Measurements from ENCODE around the gene FOXF1.
A peak's percentile ranks its signal among the peaks of the same experiment; 100 is the strongest.

FOXF1 gene

GRCh38 chr16:86542756-86543750, 32.7 kb downstream of the FOXF1 start:
- FAIRE-seq: no peak
- no peak for TF ChIP-seq POLR2A (IDR thresholded peaks at IDR 0.05; ENCODE audit: low read depth, low read length)
- no peak for TF ChIP-seq TAF1 (IDR thresholded peaks at IDR 0.05; ENCODE audit: borderline replicate concordance, low read depth, low read length)
- no peak for TF ChIP-seq POLR2AphosphoS5 (IDR thresholded peaks at IDR 0.05; ENCODE audit: low read depth, low read length)
- no peak for DNase-seq (ENCODE audit: insufficient read length)

DNA sequence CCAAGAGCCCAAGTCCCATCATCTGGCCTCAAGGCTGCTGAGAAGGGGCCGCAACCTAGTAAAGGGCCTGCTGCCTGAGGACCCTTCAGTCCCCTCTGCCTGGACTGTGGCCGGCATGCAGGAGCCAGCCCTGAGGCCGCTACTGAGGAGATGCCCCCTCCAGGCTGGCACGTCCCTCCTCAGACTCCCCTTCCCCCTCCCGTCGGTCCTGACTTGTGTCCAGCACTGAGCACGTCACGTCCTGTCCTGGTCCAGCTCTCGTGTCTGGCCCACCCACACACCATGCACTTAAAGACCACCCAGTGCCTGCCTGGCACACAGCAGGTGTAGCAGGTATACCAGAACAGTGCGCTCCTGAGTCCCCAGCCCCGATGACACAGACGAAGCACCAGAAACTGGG, 35.2 kb downstream of the FOXF1 start:
- FAIRE-seq (no peak), DNase-seq (ENCODE audit: insufficient read length) (no peak)
- no peak for TF ChIP-seq TAF1 (IDR thresholded peaks at IDR 0.05; ENCODE audit: borderline replicate concordance, low read depth, low read length)
- TF ChIP-seq POLR2AphosphoS5 (IDR thresholded peaks at IDR 0.05; ENCODE audit: low read depth, low read length): no peak

DNA sequence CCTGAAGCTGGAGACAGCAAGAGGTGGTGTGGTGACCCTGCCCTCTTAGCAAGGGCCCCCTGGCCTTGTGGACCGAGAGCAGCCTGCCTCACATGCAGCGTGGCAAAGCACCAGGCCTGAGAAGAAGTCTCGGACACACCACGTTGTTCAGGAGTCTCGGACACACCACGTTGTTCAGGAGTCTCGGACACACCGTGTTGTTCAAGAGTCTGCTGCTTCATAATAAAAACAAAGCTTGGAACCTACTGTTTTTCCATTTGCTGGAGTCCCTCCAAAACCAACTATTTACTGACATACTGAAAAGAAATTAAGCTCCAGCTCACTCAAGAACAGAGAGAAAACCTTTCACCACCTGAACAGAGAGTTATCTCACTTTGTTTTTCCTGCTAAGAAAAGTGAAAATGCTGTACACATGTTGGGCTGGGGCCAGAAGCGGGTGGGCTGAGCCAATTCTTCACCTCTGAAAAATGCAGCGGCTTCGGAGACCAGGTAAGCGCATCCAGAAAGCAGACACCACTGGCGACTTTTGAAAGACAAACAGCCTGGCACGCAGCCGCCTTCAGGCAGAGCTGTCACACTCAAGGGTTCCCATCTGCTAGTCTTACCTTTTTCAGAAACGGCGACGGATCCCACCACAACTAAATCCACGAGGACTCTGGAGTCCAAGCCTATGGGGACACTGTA, 35.8 kb downstream of the FOXF1 start:
- no peak for TF ChIP-seq POLR2A (IDR thresholded peaks at IDR 0.05; ENCODE audit: low read depth, low read length)
- TF ChIP-seq TAF1 (IDR thresholded peaks at IDR 0.05; ENCODE audit: borderline replicate concordance, low read depth, low read length): no peak
- no peak for TF ChIP-seq POLR2AphosphoS5 (IDR thresholded peaks at IDR 0.05; ENCODE audit: low read depth, low read length)
- DNase-seq (ENCODE audit: insufficient read length) (no peak), FAIRE-seq (no peak)

- FAIRE-seq (no peak), DNase-seq (ENCODE audit: insufficient read length) (no peak)
- TF ChIP-seq POLR2A (IDR thresholded peaks at IDR 0.05; ENCODE audit: low read depth, low read length): no peak
- TF ChIP-seq POLR2AphosphoS5 (IDR thresholded peaks at IDR 0.05; ENCODE audit: low read depth, low read length): no peak
- no peak for TF ChIP-seq TAF1 (IDR thresholded peaks at IDR 0.05; ENCODE audit: borderline replicate concordance, low read depth, low read length)
Observed at GRCh38 chr16:86546638-86547013, 36.3 kb downstream of the FOXF1 start.

DNA sequence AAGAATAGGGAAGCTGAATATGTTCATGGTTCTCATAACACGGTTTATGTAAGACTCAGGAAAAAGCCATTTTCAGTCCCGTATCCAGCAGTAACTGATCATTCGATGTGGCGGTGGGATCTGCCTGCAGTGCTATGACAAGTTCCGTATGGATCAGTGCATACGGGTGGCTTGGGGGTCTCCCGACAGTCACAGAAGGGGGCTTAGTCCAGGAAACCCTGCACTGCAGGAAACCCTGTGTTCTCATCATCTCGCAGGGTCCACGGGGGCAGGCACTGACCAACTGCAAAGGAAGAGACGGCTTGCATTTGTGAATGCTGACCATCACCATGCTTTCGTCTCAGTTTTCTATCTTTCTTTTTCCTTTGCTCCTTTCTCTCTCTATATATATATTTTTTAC, 37.0 kb downstream of the FOXF1 start:
- no peak for FAIRE-seq
- TF ChIP-seq TAF1 (IDR thresholded peaks at IDR 0.05; ENCODE audit: borderline replicate concordance, low read depth, low read length) (no peak), POLR2AphosphoS5 (IDR thresholded peaks at IDR 0.05; ENCODE audit: low read depth, low read length) (no peak), POLR2A (IDR thresholded peaks at IDR 0.05; ENCODE audit: low read depth, low read length) (no peak)
- DNase-seq (ENCODE audit: insufficient read length): no peak

DNA sequence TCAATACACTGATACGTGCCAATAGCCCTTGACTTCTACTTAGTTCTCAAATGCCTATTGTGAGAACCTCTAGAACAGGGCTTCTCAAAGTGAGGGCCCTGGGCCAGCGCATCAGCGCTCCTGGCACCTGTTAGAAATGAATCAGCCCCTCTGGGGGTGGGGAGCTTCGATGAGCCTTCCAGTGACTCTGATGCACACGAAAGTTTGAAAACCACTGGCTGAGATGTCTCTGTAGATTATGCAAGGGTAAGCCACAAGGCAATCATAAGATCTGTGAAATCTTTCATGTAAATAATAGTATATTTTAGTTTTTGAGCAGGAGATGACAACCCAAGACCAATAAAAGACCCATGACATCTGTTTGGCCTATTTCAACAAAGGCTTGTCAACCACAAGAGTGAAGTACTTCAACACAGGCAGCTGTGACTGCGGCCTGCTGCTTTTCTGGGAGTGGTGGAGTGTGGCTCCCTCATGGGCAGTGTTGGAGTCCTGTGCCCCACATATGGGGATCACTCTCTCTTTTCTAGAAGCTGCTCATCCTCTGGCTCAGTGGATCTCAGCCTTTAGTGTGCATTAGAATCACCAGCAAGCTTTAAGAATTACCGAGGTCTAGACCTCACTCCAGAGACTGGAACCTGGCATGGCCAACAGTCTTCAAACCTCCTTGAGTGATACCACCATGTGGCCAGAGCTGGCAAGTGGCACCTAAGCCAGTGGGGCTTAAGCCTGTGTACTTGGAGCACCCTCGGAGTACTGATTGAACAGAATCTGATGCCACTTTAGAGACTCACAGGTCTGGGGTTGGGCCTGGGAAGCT, 39.0 kb downstream of the FOXF1 start:
- FAIRE-seq: no peak
- no peak for DNase-seq (ENCODE audit: insufficient read length)
- TF ChIP-seq TAF1 (IDR thresholded peaks at IDR 0.05; ENCODE audit: borderline replicate concordance, low read depth, low read length): no peak
- no peak for TF ChIP-seq POLR2A (IDR thresholded peaks at IDR 0.05; ENCODE audit: low read depth, low read length)
- TF ChIP-seq POLR2AphosphoS5 (IDR thresholded peaks at IDR 0.05; ENCODE audit: low read depth, low read length): no peak

DNA sequence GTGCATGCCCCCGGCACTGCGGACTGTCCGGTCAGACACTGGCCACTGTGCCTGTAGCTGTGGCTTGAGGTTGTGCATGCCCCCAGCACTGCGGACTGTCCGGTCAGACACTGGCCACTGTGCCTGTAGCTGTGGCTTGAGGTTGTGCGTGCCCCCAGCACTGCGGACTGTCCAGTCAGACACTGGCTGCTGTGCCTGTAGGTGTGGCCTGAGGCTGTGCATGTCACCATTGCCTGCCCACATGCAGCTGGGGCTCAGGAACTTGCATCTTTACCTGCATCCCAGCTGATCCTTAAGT, 39.5 kb downstream of the FOXF1 start:
- FAIRE-seq: no peak
- no peak for DNase-seq (ENCODE audit: insufficient read length)
- TF ChIP-seq TAF1 (IDR thresholded peaks at IDR 0.05; ENCODE audit: borderline replicate concordance, low read depth, low read length) (no peak), POLR2A (IDR thresholded peaks at IDR 0.05; ENCODE audit: low read depth, low read length) (no peak), POLR2AphosphoS5 (IDR thresholded peaks at IDR 0.05; ENCODE audit: low read depth, low read length) (no peak)

DNA sequence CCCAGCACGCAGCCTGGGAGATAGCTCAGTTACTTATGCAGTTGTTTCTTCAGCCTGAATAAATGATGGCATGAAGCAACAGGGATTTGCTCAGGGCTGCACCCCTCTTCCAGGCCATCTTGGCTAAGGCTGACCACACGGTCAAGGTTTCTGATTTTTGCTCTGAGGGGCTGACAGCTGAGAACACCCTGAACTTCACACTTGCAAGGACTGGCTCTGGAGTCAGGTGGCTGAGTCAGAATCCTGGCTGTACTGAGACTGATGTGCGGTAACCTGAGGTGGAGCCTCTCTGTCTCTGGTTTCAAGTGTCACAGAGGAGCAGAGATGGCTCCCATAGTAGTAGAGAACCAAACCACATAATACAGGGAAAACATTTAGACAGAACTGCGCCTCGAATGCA, 40.0 kb downstream of the FOXF1 start:
- no peak for DNase-seq (ENCODE audit: insufficient read length)
- TF ChIP-seq TAF1 (IDR thresholded peaks at IDR 0.05; ENCODE audit: borderline replicate concordance, low read depth, low read length) (no peak), POLR2A (IDR thresholded peaks at IDR 0.05; ENCODE audit: low read depth, low read length) (no peak), POLR2AphosphoS5 (IDR thresholded peaks at IDR 0.05; ENCODE audit: low read depth, low read length) (no peak)
- no peak for FAIRE-seq

DNA sequence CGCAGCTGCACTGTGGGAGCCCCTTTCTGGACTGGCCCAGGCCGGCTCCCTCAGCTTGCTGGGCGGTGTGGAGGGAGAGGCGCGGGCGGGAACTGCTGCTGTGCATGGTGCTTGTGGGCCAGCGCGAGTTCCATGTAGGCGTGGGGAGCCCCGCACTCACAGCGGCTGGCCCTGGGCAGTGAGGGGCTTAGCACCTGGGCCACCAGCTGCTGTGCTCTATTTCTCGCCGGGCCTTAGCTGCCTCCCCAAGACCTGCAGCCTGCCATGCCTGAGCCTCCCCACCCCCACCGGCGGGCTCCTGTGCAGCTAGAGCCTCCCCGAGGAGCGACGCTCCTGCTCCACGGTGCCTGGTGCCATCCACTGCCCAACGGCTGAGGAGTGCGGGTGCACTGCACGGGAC, 43.0 kb downstream of the FOXF1 start:
- FAIRE-seq: no peak
- no peak for DNase-seq (ENCODE audit: insufficient read length)
- TF ChIP-seq POLR2A (IDR thresholded peaks at IDR 0.05; ENCODE audit: low read depth, low read length) (no peak), POLR2AphosphoS5 (IDR thresholded peaks at IDR 0.05; ENCODE audit: low read depth, low read length) (no peak), TAF1 (IDR thresholded peaks at IDR 0.05; ENCODE audit: borderline replicate concordance, low read depth, low read length) (no peak)

GRCh38 chr16:86554599-86554916, 44.2 kb downstream of the FOXF1 start:
- FAIRE-seq: no peak
- TF ChIP-seq POLR2A (IDR thresholded peaks at IDR 0.05; ENCODE audit: low read depth, low read length) (no peak), TAF1 (IDR thresholded peaks at IDR 0.05; ENCODE audit: borderline replicate concordance, low read depth, low read length) (no peak), POLR2AphosphoS5 (IDR thresholded peaks at IDR 0.05; ENCODE audit: low read depth, low read length) (no peak)
- DNase-seq (ENCODE audit: insufficient read length): no peak

DNA sequence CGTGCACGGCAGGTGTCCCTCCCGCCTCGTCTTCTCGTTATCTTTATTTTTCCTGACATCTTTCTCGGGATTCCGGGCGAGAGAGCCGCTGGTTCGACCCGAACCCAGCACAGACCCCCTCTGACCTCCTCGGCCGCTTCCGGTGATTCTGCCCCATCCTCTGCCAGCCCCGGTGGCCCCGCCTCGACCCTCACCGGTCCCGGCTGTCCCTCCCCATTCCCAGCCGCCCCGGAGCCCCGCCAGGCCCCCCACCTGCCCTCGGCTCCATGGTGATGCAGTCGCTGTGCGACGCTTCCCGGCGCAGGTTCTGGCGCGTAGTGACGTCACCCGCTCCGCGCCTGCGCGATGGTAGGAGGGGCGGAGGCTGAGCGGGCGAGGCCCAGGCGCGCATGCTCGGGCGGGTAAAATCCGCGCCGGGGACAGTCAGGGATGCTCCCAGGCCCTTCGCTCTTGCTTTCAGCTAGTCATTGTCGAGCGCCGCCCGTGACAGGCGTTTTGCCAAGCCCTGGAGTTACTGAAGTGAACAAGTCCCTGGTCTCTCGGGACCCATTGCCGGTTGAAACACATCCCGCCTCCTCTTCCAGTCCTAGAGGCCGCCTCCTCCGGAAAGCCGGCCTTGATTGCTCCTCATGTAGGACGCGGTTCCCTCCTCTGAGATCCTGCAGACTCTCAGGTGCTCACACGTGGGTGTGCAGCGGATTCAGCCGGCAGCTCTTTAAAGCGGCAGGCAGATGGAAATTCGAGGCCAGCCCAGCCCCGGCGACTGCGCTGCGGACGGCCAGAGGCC, 44.8 kb downstream of the FOXF1 start, which contains the start of gene MTHFSD:
TSS of gene MTHFSD (minus strand) at position 319 of the 787 bp plus-strand sequence. CDS start at position 268, 51 bp downstream.
- peak; percentile 90 for TF ChIP-seq POLR2A (IDR thresholded peaks at IDR 0.05; ENCODE audit: low read depth, low read length)
- TF ChIP-seq POLR2AphosphoS5 (IDR thresholded peaks at IDR 0.05; ENCODE audit: low read depth, low read length): peak; percentile 87
- TF ChIP-seq TAF1 (IDR thresholded peaks at IDR 0.05; ENCODE audit: borderline replicate concordance, low read depth, low read length): peak; percentile 37; the same call in 1 of the 2 replicates
- DNase-seq (ENCODE audit: insufficient read length) (peak; percentile 97), FAIRE-seq (peak; percentile 98)

Data from GM12892 (cell line).